ENCODE measurements around the gene AFG3L2. TPM values are rescaled to one million over a fixed set of nuclear protein-coding genes. Genes with fewer than 3 reads are reported as not detected.

AFG3L2 gene
- total RNA-seq, 2 donors from 2014 or later: 47.1 to 49.5 TPM

GRCh38 chr18:12282442-12283039, 94.5 kb downstream of the AFG3L2 start:
- Histone ChIP-seq H3K36me3 (ENCODE audit: control insufficient read depth, insufficient read depth, low read length) (no peaks in the 10 kb centered on the region), H3K27me3 (ENCODE audit: control insufficient read depth, insufficient read depth, low read length, poor library complexity, severe bottlenecking) (peaks cover 17% of the 10 kb centered on the region), H3K9ac (ENCODE audit: extremely low read depth, low read length, poor library complexity, severe bottlenecking) (no peak overlapping the region), H3K4me3 (ENCODE audit: low read length) (no peak overlapping the region), H3K9me3 (ENCODE audit: control insufficient read depth, low read length) (no peaks in the 10 kb centered on the region), H3K27ac (ENCODE audit: low read depth, low read length) (no peak overlapping the region), H3K4me1 (ENCODE audit: control insufficient read depth, insufficient read depth, low read length) (peaks cover 15% of the 10 kb centered on the region)
- H3K27ac Mint-ChIP-seq: no peak overlapping the region
- no peak for DNase-seq
- no peaks in the 10 kb centered on the region for H3K36me3 Mint-ChIP-seq (ENCODE audit: low read depth)
- no peak overlapping the region for H3K4me3 Mint-ChIP-seq
- WGBS, 2 experiments (ENCODE audit: insufficient coverage in 1 of 2, insufficient read length in 1 of 2): 78 to 88% methylated on average over 7 to 9 of the region's 9 CpGs
- H3K27me3 Mint-ChIP-seq (ENCODE audit: insufficient read depth): peaks cover 36% of the 10 kb centered on the region
- H3K4me1 Mint-ChIP-seq: peaks cover 29% of the 10 kb centered on the region
- no peak for TF ChIP-seq CTCF (conservative IDR thresholded peaks at IDR 0.05)
- no peaks in the 10 kb centered on the region for H3K9me3 Mint-ChIP-seq

GRCh38 chr18:12281861-12282260, 95.2 kb downstream of the AFG3L2 start:
- Mint-ChIP-seq H3K4me3 (no peak overlapping the region), H3K4me1 (peaks cover 29% of the 10 kb centered on the region), H3K27me3 (ENCODE audit: insufficient read depth) (peaks cover 29% of the 10 kb centered on the region), H3K36me3 (ENCODE audit: low read depth) (no peaks in the 10 kb centered on the region), H3K27ac (no peak overlapping the region), H3K9me3 (no peaks in the 10 kb centered on the region)
- no peak for TF ChIP-seq CTCF (conservative IDR thresholded peaks at IDR 0.05)
- WGBS, 2 experiments (ENCODE audit: insufficient coverage in 1 of 2, insufficient read length in 1 of 2): 70% methylated on average over 1 of the region's 1 CpG; no CpG with 5 or more reads in 1 of the 2 experiments
- Histone ChIP-seq H3K27ac (ENCODE audit: low read depth, low read length) (peak overlapping the region; percentile 22), H3K36me3 (ENCODE audit: control insufficient read depth, insufficient read depth, low read length) (no peaks in the 10 kb centered on the region), H3K9me3 (ENCODE audit: control insufficient read depth, low read length) (no peaks in the 10 kb centered on the region), H3K4me3 (ENCODE audit: low read length) (no peak overlapping the region), H3K9ac (ENCODE audit: extremely low read depth, low read length, poor library complexity, severe bottlenecking) (no peak overlapping the region), H3K4me1 (ENCODE audit: control insufficient read depth, insufficient read depth, low read length) (peaks cover 15% of the 10 kb centered on the region), H3K27me3 (ENCODE audit: control insufficient read depth, insufficient read depth, low read length, poor library complexity, severe bottlenecking) (peaks cover 10% of the 10 kb centered on the region)
- no peak for DNase-seq

GRCh38 chr18:12279781-12280531, 97.1 kb downstream of the AFG3L2 start:
- Histone ChIP-seq H3K27me3 (ENCODE audit: control insufficient read depth, insufficient read depth, low read length, poor library complexity, severe bottlenecking) (no peaks in the 10 kb centered on the region), H3K9me3 (ENCODE audit: control insufficient read depth, low read length) (no peaks in the 10 kb centered on the region), H3K27ac (ENCODE audit: low read depth, low read length) (peak overlapping the region; percentile 92), H3K36me3 (ENCODE audit: control insufficient read depth, insufficient read depth, low read length) (no peaks in the 10 kb centered on the region), H3K4me3 (ENCODE audit: low read length) (no peak overlapping the region), H3K9ac (ENCODE audit: extremely low read depth, low read length, poor library complexity, severe bottlenecking) (no peak overlapping the region), H3K4me1 (ENCODE audit: control insufficient read depth, insufficient read depth, low read length) (peaks cover 15% of the 10 kb centered on the region)
- Mint-ChIP-seq H3K9me3 (no peaks in the 10 kb centered on the region), H3K4me1 (peaks cover 29% of the 10 kb centered on the region), H3K4me3 (no peak overlapping the region), H3K27ac (peak overlapping the region; percentile 94), H3K27me3 (ENCODE audit: insufficient read depth) (peaks cover 15% of the 10 kb centered on the region), H3K36me3 (ENCODE audit: low read depth) (no peaks in the 10 kb centered on the region)
- DNase-seq: no peak
- WGBS, 2 experiments (ENCODE audit: insufficient coverage in 1 of 2, insufficient read length in 1 of 2): 89 to 95% methylated on average over 12 to 16 of the region's 16 CpGs
- TF ChIP-seq CTCF (conservative IDR thresholded peaks at IDR 0.05): no peak

Other genes starting within 250 kb of the AFG3L2 start
- not detected for gene CIDEA, start 122.9 kb downstream of the AFG3L2 start, total RNA-seq
- gene TUBB6, start 69.0 kb downstream of the AFG3L2 start, total RNA-seq: 10 to 100 TPM; 33.0 to 45.4 TPM
- gene PRELID3A, start 30.7 kb upstream of the AFG3L2 start, total RNA-seq: 1 to 10 TPM; 4.9 to 7.5 TPM